Activated naive CD4-positive, alpha-beta T cell treated with anti-CD3 and anti-CD28 coated beads for 36 hours (primary cell): Measurements from ENCODE around the gene CRHR1. TPM values are rescaled to one million over a fixed set of nuclear protein-coding genes. Genes with fewer than 3 reads are reported as not detected.

Experiments
- CTCF ChIA-PET: fragments of 350-600 bp; sonication (Branson Sonifier 250); formaldehyde crosslinking; loops from one replicate; lab custom pipeline; 2021; ENCODE audit warnings: antibody characterized with exemption; lab: Charles Lee
- DNase-seq: peaks from one replicate; pipeline ENCODE4 v3.0.0-alpha.2; 2020
- H3K27ac Mint-ChIP-seq: one replicate; pipeline ENCODE4 v1.8.0; 2021; ENCODE audit warnings: mild to moderate bottlenecking, mixed read lengths
- H3K27me3 Mint-ChIP-seq: one replicate; pipeline ENCODE4 v1.8.0; 2021; ENCODE audit warnings: low read depth, mixed read lengths
- H3K36me3 Mint-ChIP-seq: one replicate; pipeline ENCODE4 v1.8.0; 2021; ENCODE audit warnings: low read depth, mixed read lengths
- H3K4me1 Mint-ChIP-seq: one replicate; pipeline ENCODE4 v1.8.0; 2021; ENCODE audit warnings: low read depth, mixed read lengths
- H3K4me3 Mint-ChIP-seq: one replicate; pipeline ENCODE4 v1.8.0; 2021; ENCODE audit warnings: mild to moderate bottlenecking, moderate library complexity, mixed read lengths
- H3K9me3 Mint-ChIP-seq: one replicate; pipeline ENCODE4 v1.8.0; 2021; ENCODE audit warnings: mixed read lengths
- intact Hi-C: fragments of 100-400 bp; cut with micrococcal nuclease; formaldehyde crosslinking; loops from one replicate; pipeline ENCODE4 v1.15.1; 2023
- total RNA-seq, 2 experiments: library from RNA; stranded (reverse); gene quantifications; one replicate each; pipeline ENCODE4 v1.2.3, GENCODE V29; 2021

CRHR1 gene
- total RNA-seq, 2 experiments from 2014 or later, result not detected

- H3K27me3 Mint-ChIP-seq, result peaks cover 3% of the 10 kb centered on the region
- DNase-seq, result no peak
- CTCF ChIA-PET, result no interaction called here
- H3K4me1 Mint-ChIP-seq, result no peaks in the 10 kb centered on the region
- H3K27ac Mint-ChIP-seq, result no peak overlapping the region
- no peak overlapping the region for H3K4me3 Mint-ChIP-seq
- no peaks in the 10 kb centered on the region for H3K36me3 Mint-ChIP-seq
- no peaks in the 10 kb centered on the region for H3K9me3 Mint-ChIP-seq
- intact Hi-C loops, result no loop called here
These were observed 20.9 kb upstream of the CRHR1 start for GRCh38 chr17:45763182-45763581.

GRCh38 chr17:45764479-45764878, 19.6 kb upstream of the CRHR1 start:
- H3K27me3 Mint-ChIP-seq, result peaks cover 3% of the 10 kb centered on the region
- no peak overlapping the region for H3K27ac Mint-ChIP-seq

GRCh38 chr17:45768000-45768399, 16.1 kb upstream of the CRHR1 start:
- Mint-ChIP-seq H3K27ac (no peak overlapping the region), H3K27me3 (peaks cover 12% of the 10 kb centered on the region), H3K9me3 (no peaks in the 10 kb centered on the region), H3K36me3 (no peaks in the 10 kb centered on the region), H3K4me1 (no peaks in the 10 kb centered on the region), H3K4me3 (no peak overlapping the region)
- CTCF ChIA-PET, result no interaction called here
- intact Hi-C loops, result no loop called here
- DNase-seq, result no peak

More at GRCh38 chr17:45764479-45764878, 19.6 kb upstream of the CRHR1 start:
- intact Hi-C loops, result no loop called here
- H3K9me3 Mint-ChIP-seq, result no peaks in the 10 kb centered on the region
- H3K36me3 Mint-ChIP-seq, result no peaks in the 10 kb centered on the region
- no peak overlapping the region for H3K4me3 Mint-ChIP-seq
- DNase-seq, result no peak
- no peaks in the 10 kb centered on the region for H3K4me1 Mint-ChIP-seq
- CTCF ChIA-PET, result no interaction called here

- Mint-ChIP-seq H3K9me3 (no peaks in the 10 kb centered on the region), H3K27me3 (peaks cover 14% of the 10 kb centered on the region), H3K4me1 (peaks cover 2% of the 10 kb centered on the region), H3K27ac (no peak overlapping the region), H3K36me3 (no peaks in the 10 kb centered on the region), H3K4me3 (no peak overlapping the region)
- DNase-seq, result no peak
- CTCF ChIA-PET, result interaction anchor here (2.6 kb wide), 1 partner anchor 130 kb away, joined by 8 read pairs; no protein-coding TSS in a partner anchor
- intact Hi-C loops, result no loop called here
These were observed 13.4 kb upstream of the CRHR1 start for GRCh38 chr17:45770632-45771270.

GRCh38 chr17:45771271-45771959, 12.7 kb upstream of the CRHR1 start:
- DNase-seq, result no peak
- Mint-ChIP-seq H3K27ac (no peak overlapping the region), H3K4me3 (no peak overlapping the region), H3K4me1 (peaks cover 2% of the 10 kb centered on the region), H3K36me3 (no peaks in the 10 kb centered on the region), H3K9me3 (no peaks in the 10 kb centered on the region), H3K27me3 (peaks cover 16% of the 10 kb centered on the region)
- intact Hi-C loops, result no loop called here
- CTCF ChIA-PET, result interaction anchor here (0.9 to 2.6 kb wide), 2 partner anchors 60 to 131 kb away, joined by 6 to 8 read pairs; no protein-coding TSS in a partner anchor

- Mint-ChIP-seq H3K27ac (no peak overlapping the region), H3K4me1 (peaks cover 2% of the 10 kb centered on the region), H3K9me3 (no peaks in the 10 kb centered on the region), H3K4me3 (no peak overlapping the region), H3K27me3 (peaks cover 20% of the 10 kb centered on the region), H3K36me3 (no peaks in the 10 kb centered on the region)
- CTCF ChIA-PET, result no interaction called here
- intact Hi-C loops, result no loop called here
- DNase-seq, result no peak
These were observed 9.0 kb upstream of the CRHR1 start for GRCh38 chr17:45775148-45775547.

- H3K4me1 Mint-ChIP-seq, result peaks cover 2% of the 10 kb centered on the region
- no peak for DNase-seq
- peaks cover 24% of the 10 kb centered on the region for H3K27me3 Mint-ChIP-seq
- no peak overlapping the region for H3K4me3 Mint-ChIP-seq
- intact Hi-C loops, result no loop called here
- CTCF ChIA-PET, result no interaction called here
- no peaks in the 10 kb centered on the region for H3K9me3 Mint-ChIP-seq
- H3K36me3 Mint-ChIP-seq, result no peaks in the 10 kb centered on the region
- no peak overlapping the region for H3K27ac Mint-ChIP-seq
These were observed 8.5 kb upstream of the CRHR1 start for GRCh38 chr17:45775576-45776011.

GRCh38 chr17:45776896-45777295, 7.2 kb upstream of the CRHR1 start:
- H3K36me3 Mint-ChIP-seq, result no peaks in the 10 kb centered on the region
- no peak overlapping the region for H3K4me3 Mint-ChIP-seq
- CTCF ChIA-PET, result interaction anchor here (0.6 to 0.7 kb wide), 2 partner anchors 19 to 1130 kb away, joined by 3 to 4 read pairs; no protein-coding TSS in a partner anchor
- peaks cover 26% of the 10 kb centered on the region for H3K27me3 Mint-ChIP-seq
- intact Hi-C loops, result no loop called here
- DNase-seq, result no peak
- H3K9me3 Mint-ChIP-seq, result no peaks in the 10 kb centered on the region
- H3K27ac Mint-ChIP-seq, result no peak overlapping the region
- peaks cover 2% of the 10 kb centered on the region for H3K4me1 Mint-ChIP-seq

- CTCF ChIA-PET, result interaction anchor here (0.6 kb wide), 1 partner anchor 1129 kb away, joined by 3 read pairs; no protein-coding TSS in a partner anchor
- no peaks in the 10 kb centered on the region for H3K9me3 Mint-ChIP-seq
- DNase-seq, result no peak
- intact Hi-C loops, result no loop called here
- H3K4me1 Mint-ChIP-seq, result peaks cover 2% of the 10 kb centered on the region
- H3K27ac Mint-ChIP-seq, result no peak overlapping the region
- peaks cover 30% of the 10 kb centered on the region for H3K27me3 Mint-ChIP-seq
- no peak overlapping the region for H3K4me3 Mint-ChIP-seq
- H3K36me3 Mint-ChIP-seq, result no peaks in the 10 kb centered on the region
These were observed 6.7 kb upstream of the CRHR1 start for GRCh38 chr17:45777388-45777787.

GRCh38 chr17:45780921-45781320, 3.2 kb upstream of the CRHR1 start:
- Mint-ChIP-seq H3K36me3 (no peaks in the 10 kb centered on the region), H3K27me3 (peaks cover 45% of the 10 kb centered on the region), H3K27ac (no peak overlapping the region), H3K4me1 (peaks cover 4% of the 10 kb centered on the region), H3K4me3 (no peak overlapping the region), H3K9me3 (no peaks in the 10 kb centered on the region)
- intact Hi-C loops, result no loop called here
- CTCF ChIA-PET, result interaction anchor here (0.8 kb wide), 1 partner anchor 141 kb away, joined by 3 read pairs; no protein-coding TSS in a partner anchor
- DNase-seq, result no peak

- H3K27me3 Mint-ChIP-seq, result peaks cover 54% of the 10 kb centered on the region
- no peak overlapping the region for H3K27ac Mint-ChIP-seq
- peaks cover 4% of the 10 kb centered on the region for H3K4me1 Mint-ChIP-seq
- no peaks in the 10 kb centered on the region for H3K36me3 Mint-ChIP-seq
- CTCF ChIA-PET, result interaction anchor here (0.7 to 1.4 kb wide), 9 partner anchors 12 to 166 kb away, joined by 3 to 4 read pairs (median 3); no protein-coding TSS in a partner anchor
- H3K4me3 Mint-ChIP-seq, result peak overlapping the region; percentile 67
- intact Hi-C loops, result loop anchor here (1.0 kb wide), 1 partner anchor 49 kb away; no protein-coding TSS in a partner anchor
- peak; percentile 43 for DNase-seq
- no peaks in the 10 kb centered on the region for H3K9me3 Mint-ChIP-seq
These were observed 1.1 kb upstream of the CRHR1 start for GRCh38 chr17:45782889-45783592.
